Right lobe of liver (tissue), 4 donors: Measurements from ENCODE around the gene S100A8.

ENCODE experiments used
- POLR2A ChIP-seq: fragments of 450-650 bp; IDR thresholded peaks from one replicate; pipeline ENCODE4 v1.6.1; 2017; ENCODE audit warnings: antibody characterized with exemption, mild to moderate bottlenecking
- TF ChIP-seq, protein P1 (sequence below), 4 donors: fragments of 200-600 bp in 3 of 4; fragments of 450-650 bp in 1 of 4; IDR thresholded peaks; one replicate each; pipeline versions ENCODE4 v1.5.1 to v1.8.0; 2016 to 2022; ENCODE audit warnings: antibody characterized with exemption in 4 of 4, mild to moderate bottlenecking in 2 of 4
- donor health status: DM: no; HTN: no; CAD: no.
- donor health status: DM: no; HTN: no; CAD: no.
- donor health status: DM: no; HTN: yes; CAD: no.

GRCh38 chr1:153390938-153391710 is at the start of gene S100A8:
- TF ChIP-seq, protein P1, sequence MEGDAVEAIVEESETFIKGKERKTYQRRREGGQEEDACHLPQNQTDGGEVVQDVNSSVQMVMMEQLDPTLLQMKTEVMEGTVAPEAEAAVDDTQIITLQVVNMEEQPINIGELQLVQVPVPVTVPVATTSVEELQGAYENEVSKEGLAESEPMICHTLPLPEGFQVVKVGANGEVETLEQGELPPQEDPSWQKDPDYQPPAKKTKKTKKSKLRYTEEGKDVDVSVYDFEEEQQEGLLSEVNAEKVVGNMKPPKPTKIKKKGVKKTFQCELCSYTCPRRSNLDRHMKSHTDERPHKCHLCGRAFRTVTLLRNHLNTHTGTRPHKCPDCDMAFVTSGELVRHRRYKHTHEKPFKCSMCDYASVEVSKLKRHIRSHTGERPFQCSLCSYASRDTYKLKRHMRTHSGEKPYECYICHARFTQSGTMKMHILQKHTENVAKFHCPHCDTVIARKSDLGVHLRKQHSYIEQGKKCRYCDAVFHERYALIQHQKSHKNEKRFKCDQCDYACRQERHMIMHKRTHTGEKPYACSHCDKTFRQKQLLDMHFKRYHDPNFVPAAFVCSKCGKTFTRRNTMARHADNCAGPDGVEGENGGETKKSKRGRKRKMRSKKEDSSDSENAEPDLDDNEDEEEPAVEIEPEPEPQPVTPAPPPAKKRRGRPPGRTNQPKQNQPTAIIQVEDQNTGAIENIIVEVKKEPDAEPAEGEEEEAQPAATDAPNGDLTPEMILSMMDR (IDR thresholded peaks at IDR 0.05): no peak
- TF ChIP-seq POLR2A: no peak
